HG03064 (cell line): ENCODE results near the gene ILK.

Experiments used
- ATAC-seq: cut with Tn5 transposase; IDR thresholded peaks from one replicate; pipeline ENCODE4 v1.9.1; 2021; ENCODE audit warnings: low read depth; ENCODE audit not compliant: unreplicated experiment

Gene ILK

DNA sequence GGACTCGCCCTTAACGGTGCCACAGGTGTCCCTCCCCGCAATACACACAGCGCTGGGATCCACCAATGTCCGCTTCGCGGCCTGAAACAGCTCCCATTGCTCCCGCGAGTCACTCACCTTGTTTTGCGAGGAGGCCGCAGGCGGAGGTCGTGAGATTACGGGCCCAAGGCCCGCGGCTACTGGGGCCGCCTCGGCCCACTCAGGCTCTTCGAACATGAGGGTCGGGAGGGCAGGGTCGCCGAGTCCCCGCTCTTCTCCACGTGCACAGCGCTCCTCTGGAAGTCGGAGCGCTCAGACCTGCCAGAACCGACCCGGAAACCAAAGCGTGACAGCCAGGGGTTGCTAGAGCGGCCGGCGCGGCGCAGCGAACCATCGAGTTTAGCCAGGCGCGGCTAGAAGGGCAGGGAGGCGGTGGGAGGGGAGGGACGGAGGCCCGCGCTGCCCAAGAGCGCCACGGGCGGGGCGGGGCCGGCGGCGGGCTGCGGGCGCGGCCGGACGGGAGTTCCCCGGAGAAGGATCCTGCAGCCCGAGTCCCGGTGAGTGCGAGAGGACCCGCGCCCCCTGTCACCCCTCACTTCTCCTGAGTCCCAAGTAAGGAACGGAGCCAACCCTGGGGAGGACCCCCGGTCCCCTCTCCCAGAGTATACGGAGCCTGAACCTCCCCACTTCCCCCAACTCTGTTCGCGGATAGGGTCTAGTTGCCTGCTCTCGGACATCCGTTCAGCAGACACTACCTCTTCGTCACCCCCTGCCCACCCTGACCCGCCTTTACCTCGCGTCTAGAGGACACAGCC lies at the start of gene ILK, which contains the start of gene RRP8:
Gene ILK, plus strand, starts transcription at position 488 of the 794 bp plus-strand sequence. CDS start 498 bp downstream, outside the sequence.
Gene RRP8, minus strand, starts transcription at position 330 of the 794 bp plus-strand sequence. Its CDS starts 114 bp downstream, at position 216.
- peak; percentile 66 for ATAC-seq

DNA sequence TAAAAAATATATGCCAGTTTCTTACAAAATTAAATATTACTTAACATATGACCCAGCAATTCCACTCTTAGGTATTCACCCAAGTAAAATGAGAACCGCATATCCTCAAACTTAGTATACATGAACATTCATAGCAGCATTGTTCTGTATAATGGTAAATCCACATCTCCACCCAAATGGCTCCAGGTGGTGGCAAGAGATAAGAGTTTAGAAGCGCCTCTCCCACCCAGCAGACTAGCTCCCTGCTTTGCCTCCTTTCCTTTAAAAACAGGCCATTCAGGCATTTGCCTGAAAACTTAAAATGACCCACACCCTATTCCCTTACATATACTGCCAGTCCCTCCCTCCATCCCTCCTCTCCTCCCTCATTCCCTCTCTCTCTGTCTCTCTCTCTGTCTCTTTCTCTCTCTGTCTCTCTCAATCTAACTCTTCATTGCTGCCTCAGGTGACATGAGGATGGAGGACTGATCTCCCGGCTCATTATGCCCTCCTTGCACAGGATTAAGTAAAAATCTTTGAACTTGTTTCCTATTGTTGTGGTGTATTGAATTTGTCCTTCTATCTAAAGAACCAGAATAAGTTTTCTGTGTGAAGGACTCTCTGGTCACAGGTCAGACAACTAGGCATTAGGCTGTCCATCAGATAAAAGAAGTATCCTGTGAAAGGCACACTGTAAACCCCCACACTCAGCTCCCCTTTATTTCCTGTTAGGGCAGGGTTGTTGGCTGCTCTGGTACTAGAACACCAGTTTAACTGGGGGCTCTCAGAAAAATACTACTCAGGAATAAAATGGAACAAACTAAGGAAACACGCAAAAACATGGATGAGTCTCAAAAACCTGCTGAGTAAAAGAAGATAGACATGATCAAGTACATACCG lies 48.5 kb upstream of the ILK start:
- ATAC-seq, result no peak

DNA sequence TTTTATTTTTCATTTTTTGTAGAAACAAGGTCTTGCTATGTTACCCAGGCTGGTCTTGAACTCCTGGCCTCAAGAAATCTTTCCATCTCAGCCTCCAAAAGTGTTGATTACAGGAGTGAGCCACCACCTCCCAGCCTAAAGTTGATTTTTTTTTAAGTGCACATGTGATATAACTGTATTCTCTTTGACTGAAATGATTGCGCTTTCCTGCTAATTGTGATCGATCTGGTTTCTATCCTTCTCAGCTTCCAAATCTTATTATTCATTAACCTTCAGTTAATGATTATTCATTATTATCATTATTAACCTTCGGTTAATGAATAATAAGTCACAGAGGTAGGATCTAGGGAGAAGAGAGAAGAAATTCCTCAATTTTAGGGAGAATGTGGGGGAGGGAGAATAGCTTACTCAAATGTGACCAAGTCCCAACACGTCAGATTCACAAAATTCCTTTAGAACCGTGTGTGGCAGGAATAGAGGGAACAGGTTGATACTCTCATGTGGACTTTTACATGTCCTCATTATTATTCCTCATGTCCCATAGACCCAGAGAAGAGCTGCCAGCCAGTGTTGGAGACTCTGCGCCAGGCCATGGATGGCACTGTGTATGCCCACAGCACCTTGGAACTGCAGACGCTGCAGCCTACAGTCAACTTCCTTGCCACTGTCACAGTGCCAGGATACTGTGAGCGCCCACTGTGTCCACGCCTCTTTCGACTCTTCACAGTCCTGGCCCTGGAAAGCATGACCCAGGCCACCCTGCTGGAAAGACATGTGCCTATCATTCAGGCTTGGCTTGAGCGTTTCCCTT lies 47.2 kb upstream of the ILK start:
- no peak for ATAC-seq

DNA sequence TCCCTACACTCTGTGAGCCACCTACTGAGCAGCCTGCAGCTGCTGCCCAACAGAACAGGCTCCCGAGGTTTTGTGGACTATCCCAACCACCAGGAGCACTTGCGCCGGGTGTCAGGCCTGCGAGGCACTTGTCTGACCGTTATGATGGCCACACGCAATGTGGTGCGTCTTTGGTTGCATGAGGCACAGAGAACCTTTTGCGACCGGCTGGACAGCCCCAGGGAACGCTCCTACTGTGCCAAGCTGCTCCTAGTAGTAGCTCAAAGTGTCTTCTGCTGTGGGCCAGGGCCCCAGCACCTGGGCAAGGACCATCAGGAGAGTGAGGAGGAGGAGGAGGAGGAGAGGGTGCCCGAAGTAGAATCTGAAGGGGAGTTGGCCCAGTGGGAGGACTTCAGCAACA lies 46.5 kb upstream of the ILK start:
- no peak for ATAC-seq

DNA sequence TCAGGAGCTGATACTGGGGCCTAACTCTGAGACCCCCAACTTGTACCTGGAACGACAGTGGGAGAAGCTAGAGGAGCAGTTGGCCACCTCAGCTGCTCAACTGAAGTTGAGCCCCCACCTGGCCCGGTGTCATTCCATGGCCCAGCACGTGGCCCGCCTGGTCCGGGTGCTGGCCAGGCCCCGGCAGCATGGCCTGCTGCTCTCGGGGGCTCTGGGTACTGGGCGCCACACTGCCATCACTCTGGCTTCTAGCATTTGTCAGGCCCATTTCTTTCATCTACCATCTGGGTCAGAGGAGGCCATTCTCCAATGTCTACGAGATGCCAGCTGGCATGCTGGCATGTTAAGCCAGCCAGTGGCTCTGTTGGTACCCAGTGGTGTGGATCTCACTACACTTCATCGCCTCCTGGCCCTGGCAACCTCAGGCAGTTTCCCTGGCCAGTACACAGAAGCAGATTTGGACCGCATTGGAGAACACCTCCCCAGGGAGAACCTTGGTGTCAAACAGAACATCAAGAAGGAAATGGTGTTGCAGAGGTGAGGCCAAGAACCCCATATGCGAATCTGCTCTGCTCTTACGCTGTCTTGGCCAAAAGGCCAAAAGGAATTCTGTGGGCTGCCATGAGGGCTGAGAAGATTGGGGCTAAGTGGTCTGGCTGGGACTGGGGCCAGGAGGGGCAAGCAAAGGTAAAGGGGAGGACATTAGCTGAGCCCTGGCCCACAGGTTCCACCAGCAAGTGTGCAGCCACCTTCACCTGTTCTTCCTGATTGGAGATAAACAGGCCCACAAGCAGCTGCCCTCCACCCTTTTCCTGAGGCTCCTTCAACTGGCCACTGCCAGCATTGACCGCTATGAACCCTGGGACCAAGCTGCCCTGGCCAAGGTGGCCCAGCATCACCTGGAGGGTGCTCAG lies 45.6 kb upstream of the ILK start:
- no peak for ATAC-seq

DNA sequence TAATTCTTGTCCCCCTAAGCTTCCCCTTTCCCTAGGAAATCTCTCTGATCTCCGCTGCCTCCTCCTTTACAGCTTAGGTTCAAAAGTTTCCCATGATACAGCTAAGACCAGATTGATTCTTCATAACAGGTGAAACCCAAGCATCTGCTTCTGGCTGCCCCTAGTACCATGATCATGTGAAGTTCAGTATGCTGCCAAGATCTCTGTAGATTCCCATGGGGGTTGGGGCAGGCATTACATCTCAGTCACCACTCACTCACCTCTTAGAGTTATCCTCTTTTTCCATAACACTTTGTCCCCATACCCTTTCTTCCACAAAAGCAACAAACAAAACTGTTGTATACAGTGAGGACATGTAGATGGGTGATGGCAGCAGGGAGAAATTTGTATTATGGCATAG lies 44.2 kb upstream of the ILK start:
- no peak for ATAC-seq

DNA sequence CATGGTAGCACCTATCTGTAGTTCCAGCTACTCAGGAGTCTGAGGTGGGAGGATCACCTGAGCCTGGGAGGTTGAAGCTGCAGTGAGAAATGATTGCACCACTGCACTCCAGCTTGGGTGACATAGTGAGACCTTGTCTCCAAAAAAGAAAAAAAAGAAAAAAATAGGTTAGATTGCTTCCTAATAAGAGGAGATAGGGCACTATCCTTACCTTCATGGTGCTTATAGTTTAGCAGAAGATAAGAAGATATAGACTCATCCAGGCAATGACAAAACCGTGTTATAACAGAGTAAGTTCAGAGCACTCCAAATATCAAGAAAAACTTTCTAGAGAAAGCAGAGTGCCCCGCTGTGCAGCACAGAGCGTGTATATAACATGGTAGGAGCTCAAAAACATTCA lies 42.3 kb upstream of the ILK start:
- ATAC-seq, result no peak

DNA sequence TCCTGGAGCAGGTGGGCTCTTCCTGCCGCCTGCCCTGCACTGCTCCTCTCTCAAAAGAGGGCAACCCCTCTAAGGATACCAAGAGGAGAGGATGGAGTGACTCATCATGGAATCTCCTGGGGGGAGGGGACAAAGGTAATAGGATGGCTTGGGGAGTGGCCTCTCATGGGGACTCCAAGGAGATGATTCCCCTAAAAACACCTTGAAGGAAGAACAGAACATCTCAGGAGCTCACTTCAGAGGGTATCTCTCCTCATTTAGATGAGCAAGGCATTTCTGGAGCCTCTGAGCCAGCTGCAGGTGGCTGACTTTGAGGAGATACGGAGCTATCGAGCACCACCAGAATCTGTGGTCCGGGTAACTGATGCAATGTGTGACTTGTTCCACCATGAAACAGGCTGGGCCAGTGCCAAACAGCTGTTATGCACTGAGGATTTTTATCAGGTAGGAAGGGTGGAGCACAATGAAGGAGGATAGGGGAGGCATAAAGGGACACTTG lies 40.4 kb upstream of the ILK start:
- ATAC-seq, result no peak

DNA sequence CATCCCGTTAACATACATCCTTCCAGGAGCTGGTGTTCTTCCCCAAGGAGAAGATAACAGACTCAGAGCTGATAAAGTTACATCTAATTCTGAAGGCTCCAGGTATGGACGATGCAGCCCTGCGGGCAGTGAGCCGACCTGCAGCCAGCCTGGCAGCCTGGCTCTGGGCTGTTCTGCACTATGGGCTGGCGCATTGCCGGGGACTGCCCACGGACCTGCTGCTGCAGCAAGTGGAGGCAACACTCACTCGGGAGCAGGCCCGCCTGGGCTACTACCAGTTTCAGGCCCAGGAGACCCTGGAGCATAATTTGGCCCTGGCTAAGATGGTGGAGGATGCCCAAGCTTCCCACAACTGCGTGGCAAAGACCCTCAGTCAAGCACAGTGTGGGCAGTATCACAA lies 39.9 kb upstream of the ILK start:
- ATAC-seq, result no peak

DNA sequence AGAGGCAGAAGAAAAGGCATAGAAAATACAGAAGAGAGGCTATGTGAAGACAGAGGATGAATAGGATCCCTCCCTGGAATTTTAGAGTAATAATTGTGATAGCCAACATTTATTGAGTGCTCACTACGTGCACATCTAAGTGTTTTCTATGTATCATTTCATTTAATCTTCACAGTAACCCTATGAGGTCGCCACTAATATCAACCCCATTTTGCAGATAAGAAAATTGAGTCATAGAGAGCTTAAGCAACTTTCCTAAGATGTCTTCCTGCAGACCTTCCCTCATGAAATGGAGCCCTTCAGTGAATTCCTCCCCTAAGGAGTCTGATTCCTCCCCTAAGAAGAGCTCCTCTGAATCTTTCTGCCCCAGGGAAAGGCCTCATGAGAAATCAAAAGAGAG lies 38.2 kb upstream of the ILK start:
- no peak for ATAC-seq

DNA sequence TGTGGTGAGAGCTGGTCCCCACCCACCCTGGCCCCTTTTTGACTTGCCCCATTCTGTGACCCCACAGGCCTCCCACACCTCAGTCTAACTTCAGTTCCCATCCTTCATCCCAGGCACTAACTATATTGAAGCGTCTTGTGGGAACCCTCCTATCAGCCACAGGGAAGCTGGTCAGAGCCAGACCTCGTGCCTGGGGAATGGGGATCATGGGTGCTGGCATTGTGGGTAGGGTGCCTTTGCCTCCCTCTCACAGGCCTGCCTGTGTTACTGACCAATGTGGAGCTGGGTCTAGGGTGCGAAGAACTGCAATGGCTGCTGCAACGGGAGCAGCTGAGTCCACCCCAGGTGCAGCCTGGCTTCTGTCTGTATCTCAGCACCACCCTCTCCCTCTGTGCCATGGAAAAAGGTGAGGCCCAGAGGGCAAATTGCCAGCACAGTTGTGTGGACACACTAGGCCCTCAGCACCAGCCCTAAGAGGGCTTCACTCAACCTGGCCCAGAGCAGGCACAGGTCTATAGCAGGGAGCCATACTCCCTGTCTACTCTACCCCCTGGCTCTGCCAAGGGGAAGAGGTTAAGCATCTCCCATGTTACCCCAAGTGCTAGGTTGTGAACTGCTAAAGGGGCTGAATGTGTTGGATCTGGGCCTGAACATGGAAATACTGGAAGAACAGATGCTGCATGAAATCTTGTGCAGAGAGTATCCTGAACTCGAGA lies 37.4 kb upstream of the ILK start:
- no peak for ATAC-seq

DNA sequence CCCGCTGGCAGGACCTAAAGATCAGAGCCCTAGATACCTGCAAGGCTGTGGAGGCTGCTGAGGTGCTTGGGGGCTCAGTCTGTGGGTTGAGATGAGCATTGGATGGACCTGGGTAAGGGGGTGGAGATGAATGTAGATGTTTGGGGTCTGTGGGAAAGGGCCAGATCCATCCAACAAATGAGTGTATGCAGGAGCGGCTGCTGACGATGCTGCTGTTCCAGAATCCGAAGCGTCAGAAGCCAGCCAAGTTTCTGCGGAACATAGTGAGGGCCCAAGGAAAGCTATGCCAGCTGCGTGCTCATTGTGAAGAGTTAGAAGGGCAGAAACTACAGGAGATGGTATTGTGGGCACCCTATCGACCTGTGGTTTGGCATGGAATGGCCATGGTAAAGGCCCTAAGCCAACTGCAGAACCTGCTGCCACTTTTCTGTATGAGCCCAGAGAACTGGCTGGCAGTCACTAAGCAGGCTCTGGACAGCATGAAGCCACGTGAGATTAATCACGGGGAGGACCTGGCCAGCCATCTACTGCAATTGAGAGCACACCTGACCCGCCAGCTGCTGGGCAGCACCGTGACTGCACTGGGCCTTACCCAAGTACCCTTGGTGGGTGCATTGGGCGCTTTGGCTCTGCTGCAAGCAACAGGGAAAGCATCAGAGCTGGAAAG lies 36.7 kb upstream of the ILK start:
- no peak for ATAC-seq

DNA sequence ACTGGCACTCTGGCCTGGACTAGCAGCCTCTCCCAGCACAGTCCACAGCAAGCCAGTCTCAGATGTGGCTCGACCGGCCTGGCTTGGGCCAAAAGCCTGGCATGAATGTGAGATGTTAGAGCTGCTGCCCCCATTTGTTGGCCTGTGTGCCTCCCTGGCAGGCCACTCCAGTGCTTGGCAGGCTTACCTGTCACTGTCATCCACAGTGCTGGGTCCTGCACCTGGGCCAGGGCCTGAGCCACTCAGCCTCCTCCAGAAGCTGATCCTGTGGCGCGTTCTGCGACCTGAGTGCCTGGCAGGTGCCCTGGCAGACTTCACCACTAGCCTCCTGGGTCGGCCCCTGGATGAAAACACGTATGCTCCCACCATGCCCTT lies 36.2 kb upstream of the ILK start:
- ATAC-seq, result no peak

DNA sequence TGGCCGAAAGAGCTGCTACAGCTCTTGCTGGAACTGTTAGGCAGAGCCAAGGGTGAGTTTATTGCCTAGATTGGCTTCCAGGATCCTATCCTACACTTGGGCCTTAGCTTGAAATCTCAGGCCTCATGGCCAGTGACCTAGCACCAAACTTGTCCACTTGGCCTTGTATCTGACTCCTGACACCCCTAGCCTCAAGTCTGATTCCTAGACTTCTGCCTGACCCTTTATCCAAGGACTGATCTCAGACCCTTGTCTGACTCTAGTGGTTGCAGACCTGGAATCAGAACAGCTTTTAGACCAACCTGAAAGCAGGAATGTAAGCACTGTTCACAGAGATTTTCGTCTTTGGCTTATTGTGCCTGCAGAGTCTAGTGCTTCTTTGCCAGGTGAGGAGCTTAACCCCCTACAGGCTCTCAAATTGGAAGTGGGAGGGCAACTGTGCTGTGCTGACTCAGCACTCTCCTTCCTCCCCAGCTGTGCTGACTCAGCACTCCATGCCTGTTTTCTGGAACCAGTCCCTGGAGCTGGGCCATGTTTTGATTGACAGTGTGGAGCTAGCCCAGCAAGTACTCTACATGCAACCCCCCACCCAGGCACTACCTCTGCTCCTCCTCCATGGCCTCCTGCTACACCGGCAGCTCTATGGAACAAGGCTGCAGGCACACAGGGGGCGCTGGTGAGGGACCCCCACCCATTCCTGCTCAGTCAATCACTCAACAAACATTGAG lies 35.2 kb upstream of the ILK start:
- ATAC-seq, result no peak

DNA sequence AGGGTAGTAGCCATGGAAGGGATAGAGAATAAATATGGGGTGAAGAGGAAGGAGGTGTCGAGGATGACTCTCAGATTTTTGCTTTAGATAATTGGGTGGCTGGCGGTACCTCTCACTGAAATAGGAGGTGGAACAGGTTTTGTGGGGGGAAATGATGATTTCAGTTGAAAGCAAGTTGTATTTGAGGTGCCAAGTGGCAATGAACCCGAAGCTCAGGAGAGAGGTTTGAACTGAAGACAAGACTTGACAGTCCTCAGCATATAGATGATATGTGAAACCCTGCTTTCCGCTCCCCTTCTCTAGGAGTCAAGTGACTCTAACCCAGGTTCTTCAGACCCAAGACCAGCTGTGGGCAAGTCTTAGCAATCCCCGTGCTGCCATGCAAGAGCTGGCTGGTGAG lies 33.9 kb upstream of the ILK start:
- no peak for ATAC-seq

DNA sequence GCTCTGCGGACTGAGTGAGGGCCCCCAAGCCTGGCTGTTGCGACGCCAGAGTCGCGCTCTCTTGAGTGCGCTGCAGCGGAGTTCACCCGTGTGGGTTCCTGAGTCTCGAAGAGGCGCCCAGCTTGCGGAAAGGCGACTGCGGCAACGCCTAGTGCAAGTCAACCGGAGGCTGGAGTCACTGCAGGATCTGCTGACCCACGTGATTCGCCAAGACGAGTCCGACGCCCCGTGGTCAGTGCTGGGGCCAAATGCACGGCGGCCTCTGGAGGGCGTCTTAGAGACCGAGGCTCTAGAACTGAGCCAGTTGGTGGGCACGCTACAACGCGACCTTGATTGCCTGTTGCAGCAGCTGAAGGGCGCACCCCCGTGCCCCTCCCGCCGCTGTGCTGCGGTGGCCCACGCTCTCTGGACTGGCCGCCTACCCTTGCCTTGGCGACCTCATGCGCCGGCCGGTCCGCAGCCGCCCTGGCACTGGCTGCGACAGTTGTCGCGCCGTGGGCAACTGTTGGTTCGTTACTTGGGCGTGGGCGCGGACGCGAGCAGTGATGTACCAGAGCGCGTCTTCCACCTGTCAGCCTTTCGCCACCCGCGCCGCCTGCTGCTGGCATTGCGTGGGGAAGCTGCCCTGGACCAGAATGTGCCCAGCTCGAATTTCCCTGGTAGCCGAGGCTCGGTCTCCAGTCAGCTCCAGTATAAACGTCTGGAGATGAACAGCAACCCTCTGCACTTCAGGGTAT lies 32.7 kb upstream of the ILK start:
- no peak for ATAC-seq

DNA sequence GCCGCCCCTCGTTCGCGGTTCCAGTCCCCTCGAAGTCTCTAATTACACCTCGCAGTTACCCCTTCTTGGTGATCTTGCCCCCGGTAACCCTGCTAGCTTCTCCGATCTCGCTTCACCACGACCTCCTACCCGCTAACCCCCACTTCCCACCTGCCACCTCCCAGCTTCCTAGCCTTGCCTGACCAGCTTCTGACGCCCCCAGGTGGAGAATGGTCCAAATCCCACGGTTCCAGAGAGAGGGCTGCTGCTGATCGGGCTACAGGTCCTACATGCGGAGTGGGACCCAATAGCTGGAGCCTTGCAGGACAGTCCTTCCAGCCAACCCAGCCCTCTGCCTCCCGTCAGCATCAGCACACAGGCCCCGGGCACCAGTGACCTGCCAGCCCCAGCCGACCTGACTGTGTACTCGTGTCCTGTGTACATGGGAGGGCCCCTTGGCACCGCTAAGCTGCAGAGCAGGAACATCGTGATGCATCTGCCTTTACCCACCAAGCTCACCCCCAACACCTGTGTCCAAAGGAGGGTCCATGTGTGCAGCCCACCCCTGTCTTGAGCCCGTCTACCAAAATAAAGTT lies 32.1 kb upstream of the ILK start:
- no peak for ATAC-seq
